NCI-H69 (cell line): ENCODE measurements around the gene PITX1.

Experiments
- DNase-seq: peaks from one replicate; lab custom pipeline; 2025; lab: John Stamatoyannopoulos, UW

PITX1 gene

DNA sequence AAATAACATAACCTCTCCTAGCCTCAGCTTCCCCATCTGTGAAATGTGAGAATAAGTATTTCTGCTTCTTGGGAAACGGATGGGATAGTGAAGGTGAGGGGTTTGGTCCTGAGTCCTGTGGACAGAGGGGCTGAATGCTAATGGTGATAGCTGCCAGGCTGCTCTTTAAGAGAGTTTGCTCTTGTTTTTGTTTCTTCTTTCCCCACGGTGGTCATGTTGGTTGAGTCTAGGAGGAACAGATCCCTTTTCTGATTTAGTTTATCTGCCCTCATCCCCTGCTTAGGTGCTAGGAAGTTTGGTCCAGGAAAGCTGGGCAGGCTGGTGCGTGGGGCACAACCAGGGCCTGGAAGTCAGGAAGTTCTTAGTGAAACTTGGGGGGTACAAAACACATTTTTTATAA, 7.7 kb upstream of the PITX1 start:
- no peak for DNase-seq

- DNase-seq = no peak
These were observed 7.1 kb upstream of the PITX1 start for GRCh38 chr5:135041145-135041587.

- DNase-seq = no peak
These were observed 6.5 kb upstream of the PITX1 start for GRCh38 chr5:135040333-135041144.

DNA sequence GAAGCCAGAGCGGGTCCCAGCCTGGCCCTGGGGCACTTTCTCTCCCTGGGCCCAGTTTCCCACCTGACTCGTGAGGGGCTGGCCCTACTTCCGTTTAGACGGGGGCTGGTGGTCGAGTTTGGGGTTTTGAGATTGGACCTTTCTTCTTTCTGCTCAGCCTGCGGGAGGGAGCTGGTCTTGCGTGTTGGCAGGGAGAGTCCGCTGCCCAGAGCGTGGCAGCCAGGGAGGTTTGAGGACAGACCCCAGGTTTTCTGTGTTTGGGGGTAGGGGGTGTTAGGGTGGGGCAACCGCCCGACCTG, 6.0 kb upstream of the PITX1 start:
- DNase-seq = no peak

DNA sequence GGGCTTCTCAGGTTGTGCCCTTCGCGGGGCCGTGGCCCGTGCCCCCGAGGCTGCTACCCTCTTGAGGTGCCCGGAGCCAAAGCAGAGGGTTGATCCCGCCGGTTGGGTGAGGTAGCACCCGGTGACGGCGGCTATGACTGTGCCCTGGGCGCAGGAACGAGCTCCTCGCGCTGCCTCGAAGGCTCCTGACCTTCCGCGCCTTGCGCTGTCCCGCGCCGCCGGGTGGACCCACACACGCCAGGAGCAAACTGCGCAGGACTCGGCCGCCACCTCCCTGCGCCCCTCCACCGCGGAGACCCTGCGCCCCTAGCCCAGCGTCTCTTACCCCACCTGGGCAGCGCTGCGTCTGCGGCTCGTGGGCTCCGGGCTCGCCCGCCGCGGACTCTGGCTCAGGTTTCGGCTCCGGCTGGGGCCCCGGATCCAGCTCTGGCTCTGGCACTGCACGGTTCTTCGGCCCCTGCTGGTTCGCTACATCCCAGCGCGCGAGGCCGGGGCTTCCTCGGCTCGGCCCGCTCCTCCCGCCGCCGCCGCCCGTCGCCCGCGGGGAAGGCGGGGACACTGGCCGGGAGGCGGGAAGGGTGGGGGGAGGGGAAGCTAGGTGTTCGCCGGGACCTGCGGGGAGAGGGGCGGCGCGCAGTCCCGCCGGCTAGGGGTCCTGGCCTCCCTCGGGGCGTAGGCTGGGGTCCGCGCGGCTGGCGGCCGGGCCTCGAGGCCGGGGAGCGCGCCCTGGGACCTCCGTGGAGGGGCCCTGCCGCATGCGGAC, 5.4 kb upstream of the PITX1 start:
- peak; percentile 18 for DNase-seq

DNA sequence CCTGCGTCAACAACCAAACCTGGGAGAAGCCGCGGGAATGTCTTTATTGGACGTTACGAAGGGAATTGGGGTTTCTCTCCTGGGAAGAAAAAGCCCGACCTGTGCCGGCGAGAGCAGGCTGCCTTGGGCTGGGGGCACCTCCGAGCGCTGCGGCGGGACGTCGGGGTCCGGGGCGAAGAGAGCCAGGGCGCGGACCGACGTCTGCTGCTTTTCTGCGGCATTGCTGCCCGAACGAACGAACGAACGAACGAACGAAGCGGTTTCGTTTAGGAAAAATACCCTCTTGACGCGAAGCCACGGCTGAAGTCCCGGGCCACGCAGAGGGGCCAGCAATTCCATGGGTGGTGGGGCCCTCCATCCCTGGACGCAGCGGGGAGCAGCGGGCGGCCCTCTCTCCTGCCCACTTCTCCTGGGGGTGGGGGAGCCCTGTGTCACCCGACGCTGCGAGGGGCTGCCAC, 4.8 kb upstream of the PITX1 start:
- no peak for DNase-seq

DNA sequence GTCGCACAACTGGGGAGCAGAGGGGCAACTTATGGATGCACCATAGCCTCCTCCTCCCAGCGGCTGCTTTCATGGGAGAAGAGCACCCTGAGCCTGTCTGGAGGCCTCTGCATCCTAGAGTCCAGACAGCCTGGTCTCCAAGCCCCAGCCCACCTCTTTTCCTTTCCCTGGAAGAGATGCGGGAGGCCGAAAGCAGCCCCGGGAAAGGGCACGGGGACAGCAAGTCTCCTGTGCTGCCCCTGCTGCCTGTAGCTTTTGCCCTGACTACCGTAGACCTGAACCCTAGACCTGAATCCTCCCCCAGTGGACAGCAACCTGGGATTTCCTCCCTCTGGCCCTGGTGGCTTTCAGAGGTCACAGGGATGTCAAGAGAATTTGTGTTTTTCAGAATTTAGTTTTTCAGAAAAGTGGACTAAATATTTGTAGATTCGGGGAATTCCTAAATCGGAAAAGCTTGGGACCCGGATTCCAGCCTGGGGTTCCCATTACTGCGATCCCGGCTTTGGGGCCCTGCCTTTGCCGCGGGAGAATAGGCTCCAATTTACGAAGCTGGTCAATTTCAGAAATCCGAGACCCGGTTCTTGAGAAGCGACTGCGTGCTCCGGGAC, 4.3 kb upstream of the PITX1 start:
- DNase-seq = no peak

DNA sequence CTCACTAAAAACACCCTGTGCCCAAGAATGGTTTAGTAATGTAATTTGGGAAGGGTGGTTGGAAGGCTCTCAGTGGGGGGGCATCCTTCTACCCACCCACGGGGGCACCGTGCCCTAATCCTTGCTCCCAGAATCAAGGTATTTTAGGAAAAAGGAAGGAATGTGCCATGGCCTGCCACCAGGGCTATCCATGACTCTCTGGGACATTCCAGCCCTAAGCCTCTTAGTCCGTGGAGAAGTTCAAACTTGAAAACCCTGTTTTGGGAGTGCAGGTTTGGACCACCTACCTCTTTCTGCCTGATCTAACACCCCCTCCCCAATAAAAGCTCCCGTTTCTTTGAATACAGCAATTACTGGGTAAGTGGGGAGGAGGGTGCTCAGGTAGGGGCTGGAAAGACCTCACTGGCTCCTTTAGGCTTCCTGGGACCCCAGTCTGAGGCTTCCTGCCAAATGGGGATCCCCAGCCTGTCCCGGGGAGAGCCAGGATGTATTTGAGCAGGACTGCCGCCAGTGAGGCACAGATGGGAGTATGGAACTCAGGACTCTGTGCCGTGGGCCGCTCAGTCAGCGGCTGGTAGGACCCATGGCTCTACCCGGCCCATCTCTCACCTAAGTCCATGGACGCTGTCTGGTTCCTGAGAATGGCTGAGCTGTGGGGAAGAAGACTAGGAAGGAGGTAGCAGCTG, 3.6 kb upstream of the PITX1 start:
- DNase-seq = no peak

- no peak for DNase-seq
These were observed 2.4 kb upstream of the PITX1 start for GRCh38 chr5:135036405-135036804.

DNA sequence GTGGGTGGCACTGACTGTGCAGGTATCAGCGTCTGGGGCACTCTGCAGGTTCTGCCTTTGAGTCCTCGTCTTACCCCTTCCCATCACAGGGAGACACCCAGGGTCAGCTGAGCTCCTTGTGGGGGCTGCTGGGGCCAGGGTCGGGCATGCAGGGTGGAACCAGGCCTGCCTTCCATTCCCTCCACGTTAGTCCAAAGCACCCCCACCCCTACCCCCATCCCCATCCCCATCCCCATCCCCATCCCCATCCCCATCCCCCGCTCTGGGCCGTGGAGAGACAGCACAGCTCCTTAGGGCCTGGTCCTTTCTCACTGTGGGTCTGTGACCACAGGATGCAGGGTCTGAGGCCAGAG, 1.6 kb upstream of the PITX1 start:
- DNase-seq = no peak

DNA sequence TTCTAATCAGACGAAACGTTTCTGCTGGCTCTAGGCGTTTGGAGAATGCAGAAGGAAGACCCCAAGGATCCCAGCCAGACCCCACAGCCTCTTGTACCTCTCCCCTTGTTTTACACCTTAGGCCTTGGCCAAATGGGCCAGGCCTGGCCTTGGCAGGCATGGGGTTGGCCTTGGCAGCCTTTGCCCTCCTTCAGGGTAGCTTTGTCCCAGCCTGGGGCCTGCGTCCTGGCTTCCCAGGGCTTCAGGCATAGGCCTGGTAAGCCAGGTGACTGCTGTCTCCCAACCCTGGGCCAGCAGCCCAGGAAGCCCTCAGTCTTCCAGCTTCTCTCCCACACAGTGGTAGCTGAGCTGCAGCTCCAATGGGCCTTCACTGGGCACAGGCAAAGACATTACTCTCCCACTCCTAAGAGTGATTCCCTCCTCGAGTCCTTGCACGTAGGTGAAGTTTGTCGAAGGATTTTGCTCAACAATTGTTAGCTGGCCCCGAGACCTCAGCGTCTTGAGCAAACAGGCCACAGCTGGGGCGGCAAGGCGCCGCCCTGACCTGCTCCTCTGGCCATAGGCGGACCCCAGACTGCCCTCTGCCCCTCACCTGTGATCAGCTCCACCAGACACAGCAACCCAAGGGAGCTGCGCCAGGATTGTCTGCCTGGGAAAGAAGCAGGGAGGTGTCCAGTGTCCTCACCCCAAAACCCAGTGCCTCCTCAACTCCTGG, 1.1 kb upstream of the PITX1 start:
- DNase-seq = peak; percentile 30

GRCh38 chr5:135034236-135034962, 371 bp upstream of the PITX1 start:
- peak; percentile 84 for DNase-seq

GRCh38 chr5:135032999-135033861, 798 bp downstream of the PITX1 start:
- DNase-seq = peak; percentile 76

GRCh38 chr5:135032695-135032998, 1.4 kb downstream of the PITX1 start:
- DNase-seq = no peak

DNA sequence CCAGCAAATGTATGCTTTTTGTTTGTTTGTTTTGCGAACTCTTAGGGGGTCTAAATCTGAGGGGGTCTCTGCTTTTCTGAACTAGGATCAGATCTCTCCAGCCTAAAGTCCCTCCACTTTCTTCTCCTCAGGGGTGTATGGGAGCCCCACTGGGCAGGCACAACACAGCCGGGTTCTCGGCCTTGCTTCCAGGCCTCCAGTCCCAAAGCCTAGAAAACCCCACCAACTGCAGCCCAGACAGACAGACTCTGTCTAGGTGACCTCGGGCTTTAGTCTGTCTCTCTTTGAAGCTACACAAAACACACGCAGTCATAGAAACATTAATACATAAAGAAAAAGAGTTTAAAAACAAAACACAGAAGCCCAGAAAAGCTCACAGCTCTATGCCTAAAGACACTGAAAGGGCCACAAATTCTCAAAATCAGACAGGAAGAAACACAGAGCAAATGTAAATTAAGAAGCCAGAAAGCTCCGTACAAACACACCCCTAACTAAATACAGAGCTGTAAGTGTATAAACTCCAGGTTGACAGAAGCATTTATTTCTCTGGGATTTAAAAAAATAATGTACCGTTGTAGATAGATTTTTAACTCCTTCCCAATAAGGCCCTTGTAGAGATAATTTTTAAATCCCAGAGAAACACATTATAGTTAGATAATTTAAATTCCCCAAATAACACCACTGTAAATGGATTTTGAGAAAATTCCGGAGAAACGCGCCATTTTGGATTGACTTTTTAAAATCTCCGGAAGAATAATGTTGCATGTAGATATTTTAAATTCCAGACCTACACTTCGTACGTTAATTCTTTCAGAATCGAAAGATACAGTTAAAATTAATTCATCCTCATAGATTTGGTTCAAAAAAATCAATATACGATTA, 2.0 kb downstream of the PITX1 start:
- DNase-seq = no peak

DNA sequence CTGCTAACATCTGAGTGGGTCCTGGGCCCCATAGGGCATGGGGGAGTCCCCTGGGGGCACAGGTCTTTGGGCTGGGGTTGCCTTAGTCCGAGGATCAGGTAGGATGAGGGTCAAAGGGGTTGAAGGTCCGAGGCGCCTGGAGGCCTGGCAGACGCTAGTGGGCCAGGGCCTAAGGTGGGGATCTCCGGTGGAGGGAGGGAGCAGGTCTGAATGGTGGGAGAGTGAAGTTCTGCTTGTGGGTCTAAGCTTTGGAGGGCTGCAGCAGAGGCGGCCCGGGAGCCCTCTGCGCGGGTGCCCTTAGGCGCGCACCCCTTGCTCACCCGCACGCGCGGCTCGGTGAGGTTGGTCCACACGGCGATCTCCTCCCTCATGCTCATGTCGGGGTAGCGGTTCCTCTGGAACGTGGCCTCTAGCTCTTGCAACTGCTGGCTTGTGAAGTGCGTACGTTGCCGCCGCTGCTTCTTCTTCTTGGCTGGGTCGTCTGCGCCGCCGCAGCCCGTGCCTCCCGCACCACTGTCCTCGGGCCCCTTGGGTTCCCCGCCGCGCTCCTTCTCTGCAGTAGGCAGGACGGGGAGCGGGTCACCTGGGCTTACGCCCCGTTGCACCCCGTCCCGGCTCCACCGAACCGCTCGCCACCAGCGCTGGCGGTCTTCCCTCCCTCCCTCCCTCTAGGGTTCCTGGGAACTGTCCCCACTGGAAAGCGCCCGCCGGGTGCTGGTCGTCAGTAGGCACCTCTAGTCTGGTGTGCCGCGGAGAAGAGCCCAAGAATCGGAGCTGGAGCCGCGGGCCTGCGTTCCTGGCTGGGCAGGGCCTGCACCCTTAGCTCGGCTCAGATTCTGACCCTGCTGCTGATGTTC, 2.8 kb downstream of the PITX1 start:
- no peak for DNase-seq

DNA sequence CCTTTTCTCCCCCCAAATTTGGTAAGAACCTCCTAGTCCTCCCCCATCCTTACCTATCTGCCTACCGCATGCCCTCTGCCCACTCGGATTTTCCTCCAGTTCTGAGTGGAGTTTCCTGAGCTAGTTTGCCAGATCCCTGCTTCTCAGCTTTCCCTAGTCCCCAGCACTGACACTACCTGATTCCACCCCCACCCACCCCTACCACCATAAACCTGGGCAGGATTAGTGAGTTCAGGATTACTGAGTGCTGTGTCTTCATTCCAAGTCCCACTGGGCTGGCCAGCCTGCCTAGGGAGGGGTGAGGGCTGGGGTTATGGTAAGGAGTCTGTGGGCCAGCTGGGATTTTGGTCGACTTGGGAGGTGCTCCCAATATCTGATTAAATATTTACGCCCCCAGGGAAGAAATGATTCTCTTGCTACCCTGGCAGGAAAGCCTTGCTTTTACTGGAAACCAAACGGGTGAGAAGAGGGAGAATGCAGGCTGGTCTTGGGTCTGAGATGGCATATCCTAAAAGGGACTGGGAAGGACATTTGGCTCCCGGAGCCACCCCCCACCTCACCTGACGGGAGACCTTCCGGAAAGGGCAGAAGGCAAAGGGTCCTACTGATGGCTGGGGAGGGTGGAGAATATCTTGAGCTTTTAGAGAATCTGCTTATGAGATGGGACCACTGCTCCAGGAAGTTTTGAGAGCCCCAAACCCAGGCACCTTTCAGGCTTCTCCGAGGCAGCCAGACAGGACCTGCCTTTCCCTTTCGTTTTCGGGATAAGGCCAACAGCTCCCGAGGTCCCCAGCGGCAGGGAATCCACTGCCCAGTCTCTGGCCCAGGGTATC, 3.7 kb downstream of the PITX1 start:
- DNase-seq = no peak
